Ascending aorta (tissue), 2 donors: Measurements from ENCODE around the gene CDK11B. TPM values are rescaled to one million over a fixed set of nuclear protein-coding genes. Genes with fewer than 3 reads are reported as not detected.

Experiments
- DNase-seq, 2 donors: peaks; one replicate each; pipeline ENCODE4 v3.0.0-alpha.2; 2019; ENCODE audit warnings: low spot score in 2 of 2
- H3K27ac ChIP-seq, 2 donors: fragments of 200-600 bp; sonication (generic); one replicate each; pipeline ENCODE4 v1.5.1; 2016 to 2017; ENCODE audit warnings: mild to moderate bottlenecking in 1 of 2
- H3K27me3 ChIP-seq: fragments of 200-600 bp; sonication (generic); one replicate; pipeline ENCODE4 v1.5.1; 2017
- H3K36me3 ChIP-seq, 2 donors: fragments of 200-600 bp; sonication (generic); one replicate each; pipeline ENCODE4 v1.5.1; 2016
- H3K4me1 ChIP-seq, 2 donors: fragments of 200-600 bp; sonication (generic); one replicate each; pipeline ENCODE4 v1.5.1; 2016 to 2017; ENCODE audit warnings: mild to moderate bottlenecking in 1 of 2
- H3K4me3 ChIP-seq, 2 donors: fragments of 200-600 bp; sonication (generic); one replicate each; pipeline ENCODE4 v1.5.1; 2016 to 2017; ENCODE audit warnings: mild to moderate bottlenecking in 1 of 2
- H3K9me3 ChIP-seq, 2 donors: fragments of 200-600 bp; sonication (generic); one replicate each; pipeline ENCODE4 v1.5.1; 2016
- intact Hi-C: fragments of 100-400 bp; cut with DNase I; formaldehyde crosslinking; loops from one replicate; pipeline ENCODE4 v1.15.1; 2023
- total RNA-seq: library from RNA; depleted of rRNA; stranded (reverse); fragments of >200 nt; gene quantifications from one replicate; pipeline ENCODE4 v1.1.0, GENCODE V29; 2016
- TF ChIP-seq, protein P1 (sequence below), 3 experiments: fragments of 200-600 bp in 2 of 3; fragments of 450-650 bp in 1 of 3; sonication (generic) in 2 of 3; IDR thresholded peaks; one replicate each; pipeline ENCODE4 v1.5.1; 2016 to 2019; ENCODE audit warnings: antibody characterized with exemption in 3 of 3, mild to moderate bottlenecking in 1 of 3, moderate library complexity in 1 of 3

The CDK11B gene
- total RNA-seq, 1 donor from 2014 or later, result 24.8 TPM

DNA sequence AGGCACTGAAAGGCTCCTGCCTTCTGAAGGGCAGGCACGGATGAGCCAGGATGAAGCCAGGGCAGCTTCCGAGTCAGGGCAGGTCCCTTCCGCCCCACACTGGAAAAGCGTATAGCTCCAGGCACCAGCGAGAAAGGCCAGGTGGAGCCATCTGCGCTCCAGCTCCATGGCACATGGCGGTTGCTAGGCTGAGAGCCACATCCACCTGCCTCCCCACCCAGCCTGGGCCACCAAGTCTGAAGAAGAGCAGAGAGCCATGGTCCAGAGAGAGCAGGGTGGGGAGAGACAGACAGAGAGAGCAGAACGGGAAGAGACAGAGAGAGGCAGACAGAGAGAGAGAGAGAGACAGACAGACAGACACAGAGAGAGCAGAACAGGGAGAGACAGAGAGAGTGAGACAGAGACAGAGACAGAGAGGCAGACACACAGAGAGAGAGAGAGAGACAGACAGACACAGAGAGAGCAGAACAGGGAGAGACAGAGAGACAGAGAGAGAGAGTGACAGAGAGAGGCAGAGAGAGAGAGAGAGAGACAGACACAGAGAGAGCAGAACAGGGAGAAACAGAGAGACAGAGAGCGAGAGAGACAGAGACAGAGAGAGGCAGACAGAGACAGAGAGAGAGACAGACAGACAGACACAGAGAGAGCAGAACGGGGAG is 64.1 kb downstream of the CDK11B start:
- intact Hi-C loops, result no loop called here
- no peaks in the 10 kb centered on the region for H3K27me3 ChIP-seq

DNA sequence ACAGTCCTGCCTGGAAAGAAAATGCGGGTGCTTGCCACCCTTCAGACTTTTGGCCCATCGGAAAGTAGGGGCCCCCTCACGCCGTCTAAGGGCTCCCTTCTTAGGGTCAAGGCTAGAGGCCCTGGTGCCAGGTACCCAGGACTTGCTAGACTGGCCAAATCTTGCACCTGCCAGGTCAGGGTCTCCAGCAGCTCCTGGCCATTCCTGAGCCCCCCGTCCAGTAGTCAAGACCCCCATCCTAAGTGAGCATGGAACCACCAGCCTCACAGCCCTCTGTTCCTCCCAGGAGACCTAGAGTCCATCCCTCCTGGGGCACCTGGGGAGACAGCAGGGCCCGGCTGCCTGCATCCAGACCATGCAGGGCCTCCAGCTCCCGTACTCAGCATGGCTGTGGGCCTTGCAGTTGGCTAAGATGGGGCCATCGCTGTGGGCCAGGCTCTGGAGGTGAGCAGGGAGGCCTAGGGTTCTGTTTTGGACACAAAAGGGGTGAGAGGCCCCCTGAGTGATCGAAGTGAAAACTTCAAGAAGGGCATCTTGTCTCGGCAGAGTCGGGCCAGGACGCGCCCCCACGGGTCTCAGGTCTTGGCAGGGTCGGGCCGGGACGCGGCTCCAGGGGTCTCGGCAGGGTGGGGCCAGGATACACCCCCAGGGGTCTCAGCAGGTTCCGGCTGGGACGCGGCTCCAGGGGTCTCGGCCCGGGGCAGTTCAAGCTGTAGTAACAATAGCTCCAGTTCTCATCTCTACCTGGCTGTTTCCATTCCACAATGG is 64.8 kb downstream of the CDK11B start:
- Histone ChIP-seq H3K4me3 (no peak overlapping the region), H3K4me1 (no peaks in the 10 kb centered on the region), H3K36me3 (no peaks in the 10 kb centered on the region), H3K9me3 (no peaks in the 10 kb centered on the region), H3K27ac (no peak overlapping the region), H3K27me3 (no peaks in the 10 kb centered on the region)
- TF ChIP-seq, protein P1, sequence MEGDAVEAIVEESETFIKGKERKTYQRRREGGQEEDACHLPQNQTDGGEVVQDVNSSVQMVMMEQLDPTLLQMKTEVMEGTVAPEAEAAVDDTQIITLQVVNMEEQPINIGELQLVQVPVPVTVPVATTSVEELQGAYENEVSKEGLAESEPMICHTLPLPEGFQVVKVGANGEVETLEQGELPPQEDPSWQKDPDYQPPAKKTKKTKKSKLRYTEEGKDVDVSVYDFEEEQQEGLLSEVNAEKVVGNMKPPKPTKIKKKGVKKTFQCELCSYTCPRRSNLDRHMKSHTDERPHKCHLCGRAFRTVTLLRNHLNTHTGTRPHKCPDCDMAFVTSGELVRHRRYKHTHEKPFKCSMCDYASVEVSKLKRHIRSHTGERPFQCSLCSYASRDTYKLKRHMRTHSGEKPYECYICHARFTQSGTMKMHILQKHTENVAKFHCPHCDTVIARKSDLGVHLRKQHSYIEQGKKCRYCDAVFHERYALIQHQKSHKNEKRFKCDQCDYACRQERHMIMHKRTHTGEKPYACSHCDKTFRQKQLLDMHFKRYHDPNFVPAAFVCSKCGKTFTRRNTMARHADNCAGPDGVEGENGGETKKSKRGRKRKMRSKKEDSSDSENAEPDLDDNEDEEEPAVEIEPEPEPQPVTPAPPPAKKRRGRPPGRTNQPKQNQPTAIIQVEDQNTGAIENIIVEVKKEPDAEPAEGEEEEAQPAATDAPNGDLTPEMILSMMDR (IDR thresholded peaks at IDR 0.05), result no peak
- no peak for DNase-seq
- intact Hi-C loops, result no loop called here

More for the DNA sequence above, 64.1 kb downstream of the CDK11B start:
- H3K27ac ChIP-seq, result no peak overlapping the region
- H3K9me3 ChIP-seq, result no peaks in the 10 kb centered on the region
- H3K4me3 ChIP-seq, result no peak overlapping the region
- no peak for DNase-seq
- no peaks in the 10 kb centered on the region for H3K36me3 ChIP-seq
- H3K4me1 ChIP-seq, result no peaks in the 10 kb centered on the region
- TF ChIP-seq, protein P1 (IDR thresholded peaks at IDR 0.05), result no peak

DNA sequence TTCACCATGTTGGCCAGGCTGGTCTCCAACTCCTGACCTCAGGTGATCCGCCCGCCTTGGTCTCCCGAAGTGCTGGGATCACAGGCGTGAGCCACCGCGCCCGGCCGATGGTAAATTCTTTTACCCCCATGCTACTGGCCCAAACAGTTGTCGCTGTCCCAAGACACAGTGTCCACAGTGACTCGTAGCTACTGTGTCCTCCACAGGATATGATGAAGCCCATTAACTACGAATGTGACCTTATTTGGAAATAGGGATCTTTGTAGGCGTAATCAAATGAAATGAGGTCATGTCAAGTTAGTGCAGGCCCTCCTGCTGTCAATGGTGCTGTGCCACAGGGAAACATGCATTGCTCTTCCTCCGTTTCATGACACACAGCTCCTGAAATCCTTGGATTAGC is 67.4 kb downstream of the CDK11B start:
- H3K4me3 ChIP-seq, result no peak overlapping the region
- no peaks in the 10 kb centered on the region for H3K4me1 ChIP-seq
- no peak for DNase-seq
- no peaks in the 10 kb centered on the region for H3K9me3 ChIP-seq
- intact Hi-C loops, result no loop called here
- no peaks in the 10 kb centered on the region for H3K27me3 ChIP-seq
- no peaks in the 10 kb centered on the region for H3K36me3 ChIP-seq
- TF ChIP-seq, protein P1 (IDR thresholded peaks at IDR 0.05), result no peak
- H3K27ac ChIP-seq, result no peak overlapping the region

Other genes starting within 250 kb of the CDK11B start
- gene ANKRD65, start 237.7 kb downstream of the CDK11B start, total RNA-seq, result 12.5 TPM
- 79.0 TPM for gene VWA1, start 223.3 kb downstream of the CDK11B start, total RNA-seq
- not detected for gene ATAD3C, start 209.3 kb downstream of the CDK11B start, total RNA-seq
- gene ATAD3B, start 187.2 kb downstream of the CDK11B start, total RNA-seq, result 14.2 TPM
- 46.3 TPM for gene ATAD3A, start 146.8 kb downstream of the CDK11B start, total RNA-seq
- not detected for gene TMEM240, start 118.4 kb downstream of the CDK11B start, total RNA-seq
- gene SSU72, start 84.1 kb downstream of the CDK11B start, total RNA-seq, result 50.1 TPM
- 1.8 TPM for gene FNDC10, start 58.9 kb downstream of the CDK11B start, total RNA-seq
- 96.9 TPM for gene MIB2, start 43.5 kb downstream of the CDK11B start, total RNA-seq
- 71.3 TPM for gene MMP23B, start 26.8 kb downstream of the CDK11B start, total RNA-seq
- 43.7 TPM for gene SLC35E2B, start 33.8 kb upstream of the CDK11B start, total RNA-seq
- 150 TPM for gene CDK11A, start 65.4 kb upstream of the CDK11B start, total RNA-seq
- gene NADK, start 119.5 kb upstream of the CDK11B start, total RNA-seq, result 104 TPM
- 170 TPM for gene GNB1, start 232.1 kb upstream of the CDK11B start, total RNA-seq